Spleen (tissue), 11 donors: Measurements from ENCODE around the gene DLG1. TPM values are rescaled to one million over a fixed set of nuclear protein-coding genes. Genes with fewer than 3 reads are reported as not detected.

Source experiments
- DNase-seq: peaks from one replicate; pipeline ENCODE4 v3.0.0-alpha.2; 2020
- H3K27ac ChIP-seq, 8 donors: fragments of 200-600 bp; sonication (generic) in 7 of 8; 1 replicate in 4 of 8; 2 replicates in 4 of 8; pipeline versions ENCODE4 v1.5.0 to v1.8.0; 2016 to 2021; ENCODE audit warnings: inconsistent platforms in 4 of 8, mild to moderate bottlenecking in 4 of 8, moderate library complexity in 1 of 8
- H3K27me3 ChIP-seq, 7 donors: fragments of 200-600 bp; sonication (generic) in 6 of 7; replicated peaks in 1 of 7; 1 replicate in 4 of 7; 2 replicates in 3 of 7; pipeline versions ENCODE4 v1.5.0 to v1.8.0; 2016 to 2021; ENCODE audit warnings: inconsistent platforms in 3 of 7, mild to moderate bottlenecking in 1 of 7
- H3K36me3 ChIP-seq, 6 donors: fragments of 200-600 bp; sonication (generic) in 5 of 6; 1 replicate in 4 of 6; 2 replicates in 2 of 6; pipeline versions ENCODE4 v1.5.0 to v1.8.0; 2016 to 2021; ENCODE audit warnings: inconsistent platforms in 2 of 6
- H3K4me1 ChIP-seq, 6 donors: fragments of 200-600 bp; sonication (generic) in 5 of 6; 1 replicate in 3 of 6; 2 replicates in 3 of 6; pipeline versions ENCODE4 v1.5.0 to v1.8.0; 2016 to 2021; ENCODE audit warnings: inconsistent platforms in 3 of 6
- H3K4me3 ChIP-seq, 8 donors: fragments of 200-600 bp; sonication (generic) in 7 of 8; 1 replicate in 4 of 8; 2 replicates in 4 of 8; pipeline versions ENCODE4 v1.5.0 to v1.8.0; 2016 to 2021; ENCODE audit warnings: inconsistent platforms in 4 of 8, mild to moderate bottlenecking in 4 of 8, moderate library complexity in 2 of 8
- H3K9me3 ChIP-seq, 8 donors: fragments of 200-600 bp; sonication (generic) in 7 of 8; 1 replicate in 4 of 8; 2 replicates in 4 of 8; pipeline versions ENCODE4 v1.5.0 to v1.8.0; 2016 to 2021; ENCODE audit warnings: inconsistent platforms in 4 of 8
- POLR2A ChIP-seq, 3 donors: fragments of 450-650 bp; IDR thresholded peaks; one replicate each; pipeline ENCODE4 v1.5.1; 2017; ENCODE audit warnings: antibody characterized with exemption in 3 of 3, mild to moderate bottlenecking in 1 of 3
- POLR2AphosphoS5 ChIP-seq, 3 donors: sonication (generic); formaldehyde crosslinking; IDR thresholded peaks; one replicate each; pipeline ENCODE4 v1.5.1; 2017; ENCODE audit warnings: antibody characterized with exemption in 3 of 3
- WGBS, 5 donors: extraction: QIAGEN DNeasy Blood & Tissue Kit in 3 of 5; methylation state at CpG; one replicate each; pipeline versions ENCODE4 v1.1.5 to v1.1.7; 2013 to 2018; 5-methylcytosine and 5-hydroxymethylcytosine counted together
- intact Hi-C: fragments of 100-400 bp; cut with DNase I; formaldehyde crosslinking; loops from one replicate; pipeline ENCODE4 v1.15.0; 2023; ENCODE audit warnings: low total_unique reads
- polyA plus RNA-seq, 3 donors: library from polyadenylated mRNA; stranded (reverse); fragments of 200-250 nt; gene quantifications; one replicate each; pipeline ENCODE4 v1.2.1, GENCODE V29; 2013
- total RNA-seq, 7 donors: library from RNA; depleted of rRNA in 3 of 7; stranded (reverse); fragments of >200 nt in 3 of 7; fragmentation: NEBNext Ultra II Directional in 4 of 7; extraction: Animal tissue kit (Norgen Biotek cat#: 25700) in 4 of 7; gene quantifications; one replicate each; pipeline versions ENCODE4 v1.1.0 to v1.2.1, GENCODE V29; 2016 to 2021
- TF ChIP-seq, protein P1 (sequence below), 11 experiments: fragments of 200-600 bp in 7 of 11; fragments of 450-650 bp in 4 of 11; sonication (generic) in 4 of 11; IDR thresholded peaks in 8 of 11; conservative IDR thresholded peaks in 3 of 11; 1 replicate in 7 of 11; 2 replicates in 4 of 11; pipeline versions ENCODE4 v1.4.0 to v1.8.0; 2016 to 2021; ENCODE audit warnings: antibody characterized with exemption in 11 of 11, inconsistent platforms in 4 of 11, mild to moderate bottlenecking in 1 of 11
- donor health status: healthy with polysubstance abuse.
- donor health status: DM: no; HTN: no; CAD: no; lungs with moderate emphysema.
- donor health status: DM: no; HTN: no; CAD: no.
- donor health status: Bipolar disorder and iron deficiency.
- donor health status: healthy.
- donor health status: DM: no; HTN: no; CAD: no.
- donor health status: DM: yes; HTN: yes; CAD: no.

The DLG1 gene
- total and polyA plus RNA-seq, 10 donors, result 11.0 to 92.3 (median 59.1) TPM

DNA sequence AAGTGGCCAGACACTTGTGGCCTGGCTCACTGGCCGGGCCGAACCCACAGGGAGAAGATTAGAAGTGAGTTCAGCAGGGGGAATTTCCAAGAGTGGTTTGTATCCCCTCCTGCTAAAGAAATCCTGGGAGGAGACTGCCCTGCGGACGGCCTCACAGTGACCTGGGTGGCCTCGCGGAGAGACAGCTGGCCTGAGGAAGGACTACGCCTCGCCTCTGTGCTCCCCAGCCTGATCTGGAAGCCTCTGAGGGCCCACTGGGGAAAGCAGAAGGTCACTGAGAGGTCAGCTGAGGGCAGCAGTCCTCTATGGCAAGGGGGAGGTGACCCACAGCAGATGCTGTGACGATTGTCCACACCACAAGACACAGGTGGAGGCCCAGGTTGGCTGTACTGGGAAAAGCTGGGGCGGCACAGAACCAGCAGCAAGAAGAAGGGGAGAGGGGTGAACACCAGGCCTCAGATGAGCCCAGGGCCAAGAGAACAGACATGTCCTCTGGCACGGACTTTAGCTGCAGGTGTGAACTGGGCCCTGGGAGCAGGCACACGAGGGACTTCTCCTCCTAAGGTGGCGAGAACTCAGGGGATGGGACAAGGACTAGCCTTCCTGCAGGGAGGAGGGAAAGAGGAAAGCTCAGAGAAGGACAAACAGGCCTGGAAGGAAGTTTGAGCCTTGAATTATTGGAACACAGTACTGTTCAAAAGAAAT is 37.2 kb upstream of the DLG1 start:
- intact Hi-C loops, result no loop called here
- TF ChIP-seq POLR2A (IDR thresholded peaks at IDR 0.05), result no peak
- no peak for TF ChIP-seq POLR2AphosphoS5 (IDR thresholded peaks at IDR 0.05)
- TF ChIP-seq, protein P1, sequence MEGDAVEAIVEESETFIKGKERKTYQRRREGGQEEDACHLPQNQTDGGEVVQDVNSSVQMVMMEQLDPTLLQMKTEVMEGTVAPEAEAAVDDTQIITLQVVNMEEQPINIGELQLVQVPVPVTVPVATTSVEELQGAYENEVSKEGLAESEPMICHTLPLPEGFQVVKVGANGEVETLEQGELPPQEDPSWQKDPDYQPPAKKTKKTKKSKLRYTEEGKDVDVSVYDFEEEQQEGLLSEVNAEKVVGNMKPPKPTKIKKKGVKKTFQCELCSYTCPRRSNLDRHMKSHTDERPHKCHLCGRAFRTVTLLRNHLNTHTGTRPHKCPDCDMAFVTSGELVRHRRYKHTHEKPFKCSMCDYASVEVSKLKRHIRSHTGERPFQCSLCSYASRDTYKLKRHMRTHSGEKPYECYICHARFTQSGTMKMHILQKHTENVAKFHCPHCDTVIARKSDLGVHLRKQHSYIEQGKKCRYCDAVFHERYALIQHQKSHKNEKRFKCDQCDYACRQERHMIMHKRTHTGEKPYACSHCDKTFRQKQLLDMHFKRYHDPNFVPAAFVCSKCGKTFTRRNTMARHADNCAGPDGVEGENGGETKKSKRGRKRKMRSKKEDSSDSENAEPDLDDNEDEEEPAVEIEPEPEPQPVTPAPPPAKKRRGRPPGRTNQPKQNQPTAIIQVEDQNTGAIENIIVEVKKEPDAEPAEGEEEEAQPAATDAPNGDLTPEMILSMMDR (IDR thresholded peaks at IDR 0.05 in 8 of 11, conservative IDR thresholded peaks at IDR 0.05 in 3 of 11), result no peak

DNA sequence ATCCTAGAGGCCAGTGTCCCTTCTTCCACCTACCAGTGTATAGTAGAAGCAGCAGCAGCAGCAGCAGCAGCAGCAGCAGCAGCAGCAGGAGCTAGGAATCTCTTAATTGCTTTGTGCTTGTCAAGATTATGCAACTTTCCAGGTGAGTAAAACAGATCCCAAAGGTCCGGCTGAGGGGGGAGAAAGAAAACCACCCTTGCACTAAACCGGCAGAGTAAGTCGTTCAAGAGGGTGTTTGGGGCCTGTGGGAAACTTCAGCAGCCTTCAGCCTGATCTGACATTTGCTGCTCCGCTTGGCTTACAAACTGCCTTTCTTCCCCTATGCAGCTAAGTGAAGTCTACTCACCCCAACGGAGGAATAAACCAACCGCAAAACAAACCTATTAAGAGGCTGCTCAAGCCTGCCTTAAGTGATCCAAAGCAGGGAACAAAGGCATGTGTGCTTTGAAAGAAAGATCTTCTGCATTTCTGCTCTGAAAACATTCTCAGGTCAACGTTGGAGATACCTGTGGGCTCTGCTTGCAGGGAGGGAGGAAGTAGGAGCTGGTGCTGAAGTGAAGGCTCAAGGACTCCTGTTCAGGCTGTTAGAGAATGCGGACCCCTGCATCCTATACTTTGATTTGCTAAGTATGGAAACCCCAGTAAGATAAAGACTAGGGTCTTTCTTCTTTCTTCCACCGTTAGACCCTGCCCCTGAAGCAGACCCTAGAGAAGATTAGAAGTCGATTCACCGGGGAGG is 35.7 kb upstream of the DLG1 start:
- Histone ChIP-seq H3K27me3 (no peaks in the 10 kb centered on the region), H3K36me3 (no peaks in the 10 kb centered on the region), H3K4me1 (no peaks in the 10 kb centered on the region), H3K9me3 (no peaks in the 10 kb centered on the region), H3K4me3 (no peak overlapping the region), H3K27ac (no peak overlapping the region)
- no peak for DNase-seq
- intact Hi-C loops, result no loop called here
- 73 to 85% (median 82%) methylated on average over 11 of the region's 11 CpGs for WGBS, 5 donors
- TF ChIP-seq POLR2A (IDR thresholded peaks at IDR 0.05), result no peak
- no peak for TF ChIP-seq POLR2AphosphoS5 (IDR thresholded peaks at IDR 0.05)
- TF ChIP-seq, protein P1 (IDR thresholded peaks at IDR 0.05 in 8 of 11, conservative IDR thresholded peaks at IDR 0.05 in 3 of 11), result no peak

More for the DNA sequence above, 37.2 kb upstream of the DLG1 start:
- Histone ChIP-seq H3K4me3 (no peak overlapping the region), H3K27ac (no peak overlapping the region), H3K27me3 (no peaks in the 10 kb centered on the region), H3K9me3 (no peaks in the 10 kb centered on the region), H3K36me3 (no peaks in the 10 kb centered on the region), H3K4me1 (no peaks in the 10 kb centered on the region)
- 74 to 84% (median 81%) methylated on average over 13 of the region's 13 CpGs for WGBS, 5 donors
- DNase-seq, result no peak

DNA sequence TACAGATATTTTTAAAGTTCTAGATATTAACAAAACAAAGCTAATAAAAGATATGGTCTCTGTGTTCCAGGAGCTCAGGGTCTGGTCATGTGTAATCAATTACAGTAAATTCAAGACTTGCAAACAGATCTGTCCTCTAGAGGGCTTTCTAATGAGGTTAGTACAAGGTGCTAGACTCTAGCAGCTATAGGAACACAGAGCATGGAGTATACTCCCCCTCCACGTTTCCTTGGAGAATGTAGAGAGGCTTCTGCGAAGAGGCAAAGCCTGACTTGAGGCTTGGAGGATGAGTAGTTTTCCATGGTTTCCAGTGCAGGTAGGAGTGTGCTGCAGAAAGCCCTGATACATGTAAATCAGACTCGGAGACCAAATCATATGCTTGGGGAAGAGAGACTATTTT is 32.7 kb upstream of the DLG1 start:
- 59 to 90% (median 84%) methylated on average over 2 to 3 of the region's 3 CpGs for WGBS, 5 donors
- TF ChIP-seq, protein P1 (IDR thresholded peaks at IDR 0.05 in 8 of 11, conservative IDR thresholded peaks at IDR 0.05 in 3 of 11), result no peak
- TF ChIP-seq POLR2AphosphoS5 (IDR thresholded peaks at IDR 0.05), result no peak
- no peak for TF ChIP-seq POLR2A (IDR thresholded peaks at IDR 0.05)

DNA sequence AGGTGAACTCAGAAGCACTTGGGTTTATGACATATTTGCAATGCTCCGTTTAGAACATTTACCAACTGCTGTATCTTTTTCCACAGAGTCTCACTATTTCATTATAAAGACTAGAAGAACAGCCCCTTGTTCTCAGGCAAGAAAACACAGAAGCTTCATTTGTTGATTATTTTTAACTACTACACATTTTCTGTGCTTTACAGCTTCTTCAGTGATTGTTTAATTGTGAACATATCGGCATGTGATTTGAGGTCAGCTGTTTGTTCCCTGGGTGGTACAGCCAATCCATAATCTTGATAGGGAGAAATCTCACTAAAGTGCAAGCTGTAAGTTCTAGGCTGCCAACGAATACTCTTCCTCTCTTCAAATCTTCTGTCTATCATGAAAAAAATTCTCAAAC is 31.0 kb upstream of the DLG1 start:
- TF ChIP-seq, protein P1 (IDR thresholded peaks at IDR 0.05 in 8 of 11, conservative IDR thresholded peaks at IDR 0.05 in 3 of 11), result no peak
- TF ChIP-seq POLR2AphosphoS5 (IDR thresholded peaks at IDR 0.05), result no peak
- TF ChIP-seq POLR2A (IDR thresholded peaks at IDR 0.05), result no peak

More for the DNA sequence above, 32.7 kb upstream of the DLG1 start:
- H3K36me3 ChIP-seq, result no peaks in the 10 kb centered on the region
- no peaks in the 10 kb centered on the region for H3K27me3 ChIP-seq
- H3K4me3 ChIP-seq, result no peak overlapping the region
- DNase-seq, result no peak
- no peaks in the 10 kb centered on the region for H3K9me3 ChIP-seq
- intact Hi-C loops, result no loop called here
- H3K27ac ChIP-seq, result no peak overlapping the region
- H3K4me1 ChIP-seq, result no peaks in the 10 kb centered on the region

More for the DNA sequence above, 31.0 kb upstream of the DLG1 start:
- H3K27me3 ChIP-seq, result no peaks in the 10 kb centered on the region
- no peak for DNase-seq
- WGBS, 5 donors, result 82 to 86% (median 83%) methylated on average over 3 of the region's 3 CpGs
- H3K36me3 ChIP-seq, result no peaks in the 10 kb centered on the region
- H3K4me3 ChIP-seq, result no peak overlapping the region
- intact Hi-C loops, result no loop called here
- H3K4me1 ChIP-seq, result no peaks in the 10 kb centered on the region
- H3K9me3 ChIP-seq, result no peaks in the 10 kb centered on the region
- no peak overlapping the region for H3K27ac ChIP-seq
